Naive thymus-derived CD4-positive, alpha-beta T cell (primary cell): ENCODE data around the gene DNAJC17. TPM values are rescaled to one million over a fixed set of nuclear protein-coding genes. Genes with fewer than 3 reads are reported as not detected.

ENCODE experiments used
- ATAC-seq: fragments of 150-1000 bp; cut with Tn5 transposase; 2 replicates; pipeline ENCODE4 v1.10.0; 2021; ENCODE audit warnings: mild to moderate bottlenecking, moderate library complexity
- CTCF ChIA-PET: fragments of 350-600 bp; sonication (Branson Sonifier 250); formaldehyde crosslinking; loops from one replicate; lab custom pipeline; 2021; ENCODE audit warnings: antibody characterized with exemption; lab: Charles Lee
- POLR2A ChIA-PET: fragments of 350-600 bp; sonication (Branson Sonifier 250); formaldehyde crosslinking; loops from one replicate; lab custom pipeline; 2021; ENCODE audit warnings: antibody characterized with exemption, inconsistent platforms; lab: Charles Lee
- DNase-seq, 9 donors: peaks; one replicate each; pipeline versions ENCODE4 v3.0.0 to v3.0.0-alpha.2; 2020 to 2022; ENCODE audit warnings: mixed read lengths in 1 of 9
- H3K27ac ChIP-seq: one replicate; pipeline ENCODE4 v1.7.0; 2013; ENCODE audit warnings: mild to moderate bottlenecking, low read depth, low read length, moderate library complexity
- H3K27me3 ChIP-seq, 2 donors: one replicate each; pipeline ENCODE4 v1.7.0; 2013; ENCODE audit warnings: low read length in 2 of 2, mild to moderate bottlenecking in 2 of 2, moderate library complexity in 2 of 2; ENCODE audit not compliant: control insufficient read depth in 2 of 2, insufficient read depth in 2 of 2
- H3K36me3 ChIP-seq, 3 experiments: 1 replicate in 2 of 3; 2 replicates in 1 of 3; pipeline ENCODE4 v1.7.0; 2013; ENCODE audit warnings: low read length in 3 of 3, mild to moderate bottlenecking in 3 of 3, moderate library complexity in 1 of 3; ENCODE audit not compliant: insufficient read depth in 3 of 3, control insufficient read depth in 2 of 3
- H3K4me1 ChIP-seq, 2 donors: one replicate each; pipeline ENCODE4 v1.7.0; 2013; ENCODE audit warnings: low read length in 2 of 2, mild to moderate bottlenecking in 2 of 2, moderate library complexity in 1 of 2; ENCODE audit not compliant: control insufficient read depth in 2 of 2, insufficient read depth in 2 of 2
- H3K4me3 ChIP-seq: 2 replicates; pipeline ENCODE4 v1.7.0; 2013; ENCODE audit warnings: mild to moderate bottlenecking, low read length
- H3K9me3 ChIP-seq, 3 experiments: 1 replicate in 2 of 3; 2 replicates in 1 of 3; pipeline ENCODE4 v1.7.0; 2013; ENCODE audit warnings: low read length in 3 of 3; ENCODE audit not compliant: control insufficient read depth in 2 of 3
- H3K27ac Mint-ChIP-seq, 9 donors: one replicate each; pipeline ENCODE4 v1.8.0; 2020 to 2022; ENCODE audit warnings: mixed read lengths in 9 of 9, mild to moderate bottlenecking in 8 of 9, moderate library complexity in 5 of 9, inconsistent platforms in 2 of 9
- H3K27me3 Mint-ChIP-seq, 5 donors: one replicate each; pipeline ENCODE4 v1.8.0; 2021 to 2022; ENCODE audit warnings: mixed read lengths in 5 of 5, mild to moderate bottlenecking in 1 of 5
- H3K36me3 Mint-ChIP-seq, 5 donors: one replicate each; pipeline ENCODE4 v1.8.0; 2020 to 2022; ENCODE audit warnings: mixed read lengths in 5 of 5, mild to moderate bottlenecking in 3 of 5, inconsistent platforms in 1 of 5
- H3K4me1 Mint-ChIP-seq, 7 donors: one replicate each; pipeline ENCODE4 v1.8.0; 2020 to 2022; ENCODE audit warnings: mixed read lengths in 7 of 7, mild to moderate bottlenecking in 3 of 7, inconsistent platforms in 1 of 7
- H3K4me3 Mint-ChIP-seq, 10 donors: one replicate each; pipeline ENCODE4 v1.8.0; 2020 to 2022; ENCODE audit warnings: mild to moderate bottlenecking in 10 of 10, mixed read lengths in 10 of 10, moderate library complexity in 6 of 10, inconsistent platforms in 2 of 10
- H3K9me3 Mint-ChIP-seq, 11 donors: one replicate each; pipeline ENCODE4 v1.8.0; 2020 to 2022; ENCODE audit warnings: mixed read lengths in 11 of 11, mild to moderate bottlenecking in 4 of 11, inconsistent platforms in 1 of 11, moderate library complexity in 1 of 11
- intact Hi-C, 2 donors: fragments of 100-400 bp; cut with micrococcal nuclease; formaldehyde crosslinking; loops; one replicate each; pipeline ENCODE4 v1.15.1; 2023
- polyA plus RNA-seq, 2 donors: library from polyadenylated mRNA; unstranded; fragments of 300-500 nt; fragmentation: Illumina TruSeq; gene quantifications; one replicate each; pipeline ENCODE4 v1.2.3, GENCODE V29; 2021
- total RNA-seq, 6 experiments: library from RNA in 5 of 6; stranded (reverse) in 5 of 6; gene quantifications; 1 replicate in 5 of 6; 2 replicates in 1 of 6; pipeline ENCODE4 v1.2.3 and lab custom pipeline; 2021 to 2026

DNAJC17 gene
- total and polyA plus RNA-seq, 7 experiments from 2014 or later, result 28.8 to 50.9 (median 35.5) TPM

GRCh38 chr15:40825661-40826422, 18.6 kb upstream of the DNAJC17 start:
- Histone ChIP-seq H3K9me3 (no peaks in the 10 kb centered on the region), H3K27me3 (no peaks in the 10 kb centered on the region), H3K4me1 (no peaks in the 10 kb centered on the region), H3K36me3 (no peaks in the 10 kb centered on the region), H3K4me3 (no peak overlapping the region), H3K27ac (no peak overlapping the region)
- Mint-ChIP-seq H3K9me3 (no peaks in the 10 kb centered on the region), H3K4me1 (no peaks in the 10 kb centered on the region), H3K36me3 (no peaks in the 10 kb centered on the region), H3K27me3 (peaks cover 0 to 20% (median 0%) of the 10 kb centered on the region in 5 donors), H3K27ac (no peak overlapping the region), H3K4me3 (no peak overlapping the region)
- DNase-seq (no peak), ATAC-seq (no peak)
- POLR2A ChIA-PET, result interaction anchor here (0.6 to 0.8 kb wide), 4 partner anchors 15 to 409 kb away, joined by 3 to 4 read pairs (median 3); no protein-coding TSS in a partner anchor
- intact Hi-C loops, result no loop called here
- CTCF ChIA-PET, result no interaction called here

GRCh38 chr15:40823572-40824343, 16.5 kb upstream of the DNAJC17 start:
- no peak for ATAC-seq
- H3K4me1 Mint-ChIP-seq, result no peaks in the 10 kb centered on the region
- Histone ChIP-seq H3K27ac (no peak overlapping the region), H3K9me3 (no peaks in the 10 kb centered on the region), H3K4me1 (no peaks in the 10 kb centered on the region), H3K4me3 (no peak overlapping the region), H3K36me3 (no peaks in the 10 kb centered on the region), H3K27me3 (no peaks in the 10 kb centered on the region)
- H3K4me3 Mint-ChIP-seq, result no peak overlapping the region
- intact Hi-C loops, result no loop called here
- no peak for DNase-seq
- H3K36me3 Mint-ChIP-seq, result no peaks in the 10 kb centered on the region
- POLR2A ChIA-PET, result no interaction called here
- H3K9me3 Mint-ChIP-seq, result no peaks in the 10 kb centered on the region
- peaks cover 0 to 20% (median 0%) of the 10 kb centered on the region in 5 donors for H3K27me3 Mint-ChIP-seq
- no peak overlapping the region for H3K27ac Mint-ChIP-seq
- CTCF ChIA-PET, result no interaction called here

- H3K36me3 ChIP-seq, result no peaks in the 10 kb centered on the region
- ATAC-seq, result no peak
- no peaks in the 10 kb centered on the region for H3K9me3 ChIP-seq
- peaks cover 0 to 8% (median 0%) of the 10 kb centered on the region in 5 donors for H3K27me3 Mint-ChIP-seq
- no peaks in the 10 kb centered on the region for H3K36me3 Mint-ChIP-seq
- no peak overlapping the region for H3K4me3 Mint-ChIP-seq
- H3K4me1 ChIP-seq, result no peaks in the 10 kb centered on the region
- H3K27ac Mint-ChIP-seq, result peak overlapping the region in 1 of 9 donors; percentile 36
- no peak overlapping the region for H3K27ac ChIP-seq
- intact Hi-C loops, result no loop called here
- H3K4me3 ChIP-seq, result no peak overlapping the region
- no peaks in the 10 kb centered on the region for H3K9me3 Mint-ChIP-seq
- no peaks in the 10 kb centered on the region for H3K4me1 Mint-ChIP-seq
- no peaks in the 10 kb centered on the region for H3K27me3 ChIP-seq
- CTCF ChIA-PET, result no interaction called here
- POLR2A ChIA-PET, result no interaction called here
- no peak for DNase-seq
These were observed 13.9 kb upstream of the DNAJC17 start for GRCh38 chr15:40821195-40821594.

DNA sequence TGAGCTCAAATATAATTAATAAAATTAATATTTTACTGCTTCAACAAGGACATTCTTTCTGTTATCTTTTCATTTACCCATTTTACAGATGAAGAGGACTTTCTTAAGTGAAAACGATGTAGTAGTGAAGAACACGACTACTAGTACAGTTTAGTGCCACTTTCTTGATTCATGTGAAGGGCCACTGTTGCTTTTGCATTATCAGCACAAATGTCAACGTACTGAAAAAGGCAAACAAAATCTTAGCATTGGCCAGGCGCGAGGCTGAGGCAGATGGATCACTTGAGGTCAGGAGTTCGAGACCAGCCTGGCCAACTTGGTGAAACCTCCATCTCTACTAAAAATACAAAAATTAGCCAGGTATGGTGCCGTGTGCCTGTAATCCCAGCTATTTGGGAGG, 11.8 kb upstream of the DNAJC17 start:
- POLR2A ChIA-PET, result interaction anchor here (0.7 kb wide), 1 partner anchor 8 kb away, joined by 4 read pairs; no protein-coding TSS in a partner anchor
- no peak for DNase-seq

DNA sequence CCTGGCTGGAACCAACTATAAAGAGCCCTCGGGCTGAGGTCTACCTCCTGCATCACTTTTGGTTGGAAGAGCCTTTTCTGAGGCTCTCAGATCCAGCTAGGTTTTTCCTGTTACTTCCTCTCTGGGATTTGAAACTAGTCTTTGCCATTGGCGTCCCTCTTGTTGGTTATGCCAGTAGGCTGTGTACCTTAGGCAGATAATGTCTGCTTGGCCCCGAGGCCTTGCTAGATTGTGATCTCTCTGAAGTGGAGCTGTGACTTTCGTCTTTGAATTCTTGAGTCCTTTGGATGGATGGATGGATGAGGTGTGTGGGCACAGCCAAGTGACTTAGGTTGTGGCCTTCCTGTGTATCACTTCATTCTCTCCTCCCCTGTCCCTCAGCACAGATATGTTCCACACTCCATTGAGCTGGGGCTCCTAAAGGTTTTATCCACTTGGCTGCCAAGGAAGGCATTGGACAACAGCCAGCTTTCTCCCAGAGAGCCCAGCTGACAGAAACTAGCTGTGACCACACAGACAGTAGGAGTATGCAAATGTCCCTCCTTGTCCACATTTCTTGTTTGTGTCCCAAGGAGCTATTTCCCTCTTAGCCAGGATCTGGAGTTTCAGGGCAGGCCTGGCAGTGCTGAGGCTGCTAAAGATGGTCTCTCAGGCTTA, 7.9 kb upstream of the DNAJC17 start:
- Mint-ChIP-seq H3K27me3 (no peaks in the 10 kb centered on the region), H3K27ac (no peak overlapping the region), H3K9me3 (no peaks in the 10 kb centered on the region), H3K36me3 (peaks cover 4 to 25% (median 16%) of the 10 kb centered on the region in 5 donors), H3K4me3 (no peak overlapping the region), H3K4me1 (peaks cover 0 to 5% (median 0%) of the 10 kb centered on the region in 7 donors)
- ATAC-seq (no peak), DNase-seq (no peak)
- POLR2A ChIA-PET, result no interaction called here
- H3K9me3 ChIP-seq, result no peaks in the 10 kb centered on the region
- intact Hi-C loops, result no loop called here
- peaks cover 0 to 23% (median 0%) of the 10 kb centered on the region in 3 experiments for H3K36me3 ChIP-seq
- no peak overlapping the region for H3K27ac ChIP-seq
- H3K4me1 ChIP-seq, result no peaks in the 10 kb centered on the region
- CTCF ChIA-PET, result no interaction called here
- no peak overlapping the region for H3K4me3 ChIP-seq
- H3K27me3 ChIP-seq, result no peaks in the 10 kb centered on the region

More for the DNA sequence above, 11.8 kb upstream of the DNAJC17 start:
- H3K27ac ChIP-seq, result no peak overlapping the region
- no peak overlapping the region for H3K4me3 Mint-ChIP-seq
- peaks cover 0 to 11% (median 8%) of the 10 kb centered on the region in 5 donors for H3K36me3 Mint-ChIP-seq
- H3K27me3 ChIP-seq, result no peaks in the 10 kb centered on the region
- no peaks in the 10 kb centered on the region for H3K9me3 ChIP-seq
- H3K27me3 Mint-ChIP-seq, result peaks cover 0 to 2% (median 0%) of the 10 kb centered on the region in 5 donors
- no peak overlapping the region for H3K4me3 ChIP-seq
- no peak overlapping the region for H3K27ac Mint-ChIP-seq
- H3K4me1 ChIP-seq, result no peaks in the 10 kb centered on the region
- peaks cover 0 to 5% (median 0%) of the 10 kb centered on the region in 7 donors for H3K4me1 Mint-ChIP-seq
- peaks cover 0 to 7% (median 0%) of the 10 kb centered on the region in 3 experiments for H3K36me3 ChIP-seq
- CTCF ChIA-PET, result no interaction called here
- intact Hi-C loops, result no loop called here
- ATAC-seq, result no peak
- H3K9me3 Mint-ChIP-seq, result no peaks in the 10 kb centered on the region

DNA sequence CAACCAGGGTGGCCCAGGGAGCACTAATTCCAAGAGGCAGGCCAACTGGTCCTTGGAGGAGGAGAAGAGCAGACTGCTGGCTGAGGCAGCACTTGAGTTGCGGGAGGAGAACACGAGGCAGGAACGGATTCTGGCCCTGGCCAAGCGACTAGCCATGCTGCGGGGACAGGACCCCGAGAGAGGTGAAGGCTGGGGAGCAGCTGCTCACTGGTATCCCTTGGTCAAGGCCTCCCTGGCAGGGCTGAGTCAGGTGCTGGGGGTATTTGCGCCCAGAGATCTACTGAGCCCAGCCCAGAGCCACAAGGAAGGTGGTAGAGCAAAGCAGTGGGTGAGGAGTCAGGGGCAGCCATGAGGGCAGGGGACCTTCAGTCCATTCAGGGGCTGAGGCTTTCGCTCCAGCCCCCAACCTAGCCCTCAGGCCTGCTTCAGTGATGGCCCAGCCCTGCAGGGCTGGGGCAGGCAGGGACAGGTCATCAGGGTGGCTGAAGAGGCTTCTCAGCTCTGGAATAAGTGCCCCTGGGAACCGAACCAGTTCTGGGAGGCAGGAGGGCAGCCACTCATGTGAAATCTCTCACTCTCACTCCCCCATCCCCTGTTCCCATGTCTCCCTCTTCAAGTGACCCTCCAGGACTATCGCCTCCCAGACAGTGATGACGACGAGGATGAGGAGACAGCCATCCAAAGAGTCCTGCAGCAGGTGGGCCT, 5.6 kb upstream of the DNAJC17 start:
- intact Hi-C loops, result no loop called here
- CTCF ChIA-PET, result interaction anchor here (0.6 kb wide), 1 partner anchor 488 kb away, joined by 3 read pairs; no protein-coding TSS in a partner anchor

More for the DNA sequence above, 5.6 kb upstream of the DNAJC17 start:
- Mint-ChIP-seq H3K27me3 (no peaks in the 10 kb centered on the region), H3K4me3 (no peak overlapping the region), H3K36me3 (peaks cover 4 to 28% (median 19%) of the 10 kb centered on the region in 5 donors), H3K27ac (no peak overlapping the region), H3K9me3 (no peaks in the 10 kb centered on the region), H3K4me1 (peaks cover 6 to 19% (median 8%) of the 10 kb centered on the region in 7 donors)
- Histone ChIP-seq H3K9me3 (no peaks in the 10 kb centered on the region), H3K4me1 (peaks cover 5 to 6% of the 10 kb centered on the region in 2 donors), H3K27ac (no peak overlapping the region), H3K4me3 (no peak overlapping the region), H3K36me3 (peaks cover 0 to 32% (median 0%) of the 10 kb centered on the region in 3 experiments), H3K27me3 (no peaks in the 10 kb centered on the region)
- POLR2A ChIA-PET, result no interaction called here
- no peak for DNase-seq
- ATAC-seq, result no peak
